D721Med (cell line): ENCODE measurements around the gene KBTBD12.

ENCODE experiments used
- DNase-seq: peaks from one replicate; pipeline ENCODE4 v3.0.0; 2011; ENCODE audit warnings: low spot score; ENCODE audit not compliant: insufficient read length
- FAIRE-seq: peaks from 2 replicates; lab custom pipeline; 2011; peaks lifted over from hg19 to GRCh38; lab: Jason Lieb, UNC
- TF ChIP-seq, protein P1 (sequence below): IDR thresholded peaks from 2 replicates; pipeline ENCODE4 v1.5.1; 2012; ENCODE audit warnings: mild to moderate bottlenecking, control low read depth; ENCODE audit not compliant: insufficient read depth; ENCODE audit errors: missing control alignments

Gene KBTBD12

DNA sequence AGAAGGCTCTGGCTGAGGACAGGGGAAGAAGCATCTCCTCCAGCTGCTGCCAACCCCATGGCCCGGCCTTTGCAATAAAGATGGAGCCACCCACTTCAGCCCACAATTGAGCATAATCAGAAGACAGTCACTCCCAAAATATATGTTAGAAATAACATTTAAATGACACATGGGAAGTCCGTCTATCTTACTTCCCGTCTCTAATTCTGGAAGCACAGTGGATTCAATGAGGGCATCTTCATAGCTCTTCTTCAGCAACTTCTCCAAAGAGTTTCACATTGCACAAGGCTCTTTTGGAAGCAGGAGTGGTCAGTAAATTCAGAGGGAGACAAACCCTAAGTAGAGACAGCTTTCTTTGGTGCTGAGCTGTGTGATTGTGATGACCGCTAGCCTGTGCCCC, 70.2 kb downstream of the KBTBD12 start:
- FAIRE-seq (no peak), DNase-seq (no peak)
- TF ChIP-seq, protein P1, sequence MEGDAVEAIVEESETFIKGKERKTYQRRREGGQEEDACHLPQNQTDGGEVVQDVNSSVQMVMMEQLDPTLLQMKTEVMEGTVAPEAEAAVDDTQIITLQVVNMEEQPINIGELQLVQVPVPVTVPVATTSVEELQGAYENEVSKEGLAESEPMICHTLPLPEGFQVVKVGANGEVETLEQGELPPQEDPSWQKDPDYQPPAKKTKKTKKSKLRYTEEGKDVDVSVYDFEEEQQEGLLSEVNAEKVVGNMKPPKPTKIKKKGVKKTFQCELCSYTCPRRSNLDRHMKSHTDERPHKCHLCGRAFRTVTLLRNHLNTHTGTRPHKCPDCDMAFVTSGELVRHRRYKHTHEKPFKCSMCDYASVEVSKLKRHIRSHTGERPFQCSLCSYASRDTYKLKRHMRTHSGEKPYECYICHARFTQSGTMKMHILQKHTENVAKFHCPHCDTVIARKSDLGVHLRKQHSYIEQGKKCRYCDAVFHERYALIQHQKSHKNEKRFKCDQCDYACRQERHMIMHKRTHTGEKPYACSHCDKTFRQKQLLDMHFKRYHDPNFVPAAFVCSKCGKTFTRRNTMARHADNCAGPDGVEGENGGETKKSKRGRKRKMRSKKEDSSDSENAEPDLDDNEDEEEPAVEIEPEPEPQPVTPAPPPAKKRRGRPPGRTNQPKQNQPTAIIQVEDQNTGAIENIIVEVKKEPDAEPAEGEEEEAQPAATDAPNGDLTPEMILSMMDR, result no peak

DNA sequence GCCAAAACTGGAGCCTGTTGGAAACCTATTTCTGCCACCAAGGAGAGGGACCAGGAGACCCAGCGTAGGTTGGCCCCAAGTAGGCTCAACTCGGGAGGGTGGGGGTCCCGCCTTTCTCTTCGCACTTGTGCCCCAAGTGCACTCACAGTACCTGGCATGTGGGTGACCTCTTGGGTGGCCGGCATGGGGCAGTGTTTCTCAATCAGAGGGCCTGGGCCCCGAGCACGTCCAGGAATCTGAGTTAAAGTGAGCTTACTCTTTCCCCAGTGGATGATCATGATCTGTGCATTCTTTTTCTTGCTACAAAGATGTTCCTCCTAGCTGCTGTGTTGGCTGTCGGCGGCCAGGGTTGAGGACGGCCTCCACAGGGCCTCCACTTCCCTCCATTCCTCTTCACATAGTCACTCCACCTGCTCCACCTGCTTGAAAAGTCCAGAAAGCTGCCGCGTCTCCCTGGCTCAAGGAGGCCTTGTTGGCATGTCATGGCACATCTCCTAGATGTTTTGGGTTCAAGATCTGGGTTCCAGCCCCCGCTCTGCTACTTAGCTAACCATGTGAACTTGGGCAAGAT, 70.7 kb downstream of the KBTBD12 start:
- DNase-seq (no peak), FAIRE-seq (no peak)
- TF ChIP-seq, protein P1, result no peak

DNA sequence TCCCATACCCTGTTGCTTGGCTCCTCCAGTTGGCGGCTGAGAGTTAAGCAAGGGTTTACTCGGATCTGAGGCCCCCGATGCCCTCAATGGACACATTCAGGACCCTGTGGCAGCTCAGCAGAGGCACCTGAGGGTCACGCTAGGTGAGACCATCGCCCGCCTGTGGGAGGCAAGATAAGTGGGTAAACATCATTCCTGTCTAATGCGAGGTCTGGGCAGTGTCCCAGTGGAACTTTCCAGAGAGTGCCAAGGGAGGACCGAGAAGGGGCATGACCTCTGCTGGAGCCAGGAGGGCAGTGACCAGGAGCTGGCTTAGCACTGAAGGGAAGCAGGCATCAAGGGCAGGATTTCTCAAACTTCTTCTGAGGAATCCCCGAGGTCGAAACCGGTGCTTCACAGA, 71.8 kb downstream of the KBTBD12 start:
- TF ChIP-seq, protein P1, result no peak
- no peak for DNase-seq
- FAIRE-seq, result no peak

DNA sequence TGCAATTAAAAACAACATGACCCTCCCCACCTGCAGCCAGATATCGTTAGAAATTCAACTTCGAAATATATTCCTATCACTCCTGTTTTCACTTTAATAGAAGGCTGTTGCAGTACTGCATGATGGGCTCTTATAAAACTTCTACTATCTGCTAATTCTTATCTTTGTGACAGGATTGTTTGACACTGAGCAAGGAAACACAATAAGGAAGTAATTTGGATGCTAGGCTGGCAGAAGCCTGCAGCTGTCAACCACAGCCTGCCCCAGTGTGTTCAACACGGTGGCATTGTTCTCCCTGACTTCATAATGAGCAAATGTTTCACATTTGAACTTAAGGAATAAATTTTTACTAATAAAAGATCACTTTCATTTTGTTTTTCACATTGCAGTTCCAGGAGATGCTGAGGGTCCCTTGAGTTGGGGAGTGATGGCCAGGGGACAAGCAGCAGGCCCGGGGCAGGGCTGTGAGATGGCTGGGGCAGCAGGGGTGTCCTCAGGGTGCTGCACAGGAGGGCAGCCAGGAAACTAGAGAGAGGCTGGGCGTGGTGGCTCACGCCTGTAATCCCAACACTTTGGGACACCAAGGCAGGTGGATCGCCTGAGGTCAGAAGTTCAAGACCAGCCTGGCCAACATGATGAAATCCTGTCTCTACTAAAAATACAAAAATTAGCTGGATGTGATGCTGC, 72.4 kb downstream of the KBTBD12 start:
- TF ChIP-seq, protein P1, result no peak
- FAIRE-seq (no peak), DNase-seq (no peak)

DNA sequence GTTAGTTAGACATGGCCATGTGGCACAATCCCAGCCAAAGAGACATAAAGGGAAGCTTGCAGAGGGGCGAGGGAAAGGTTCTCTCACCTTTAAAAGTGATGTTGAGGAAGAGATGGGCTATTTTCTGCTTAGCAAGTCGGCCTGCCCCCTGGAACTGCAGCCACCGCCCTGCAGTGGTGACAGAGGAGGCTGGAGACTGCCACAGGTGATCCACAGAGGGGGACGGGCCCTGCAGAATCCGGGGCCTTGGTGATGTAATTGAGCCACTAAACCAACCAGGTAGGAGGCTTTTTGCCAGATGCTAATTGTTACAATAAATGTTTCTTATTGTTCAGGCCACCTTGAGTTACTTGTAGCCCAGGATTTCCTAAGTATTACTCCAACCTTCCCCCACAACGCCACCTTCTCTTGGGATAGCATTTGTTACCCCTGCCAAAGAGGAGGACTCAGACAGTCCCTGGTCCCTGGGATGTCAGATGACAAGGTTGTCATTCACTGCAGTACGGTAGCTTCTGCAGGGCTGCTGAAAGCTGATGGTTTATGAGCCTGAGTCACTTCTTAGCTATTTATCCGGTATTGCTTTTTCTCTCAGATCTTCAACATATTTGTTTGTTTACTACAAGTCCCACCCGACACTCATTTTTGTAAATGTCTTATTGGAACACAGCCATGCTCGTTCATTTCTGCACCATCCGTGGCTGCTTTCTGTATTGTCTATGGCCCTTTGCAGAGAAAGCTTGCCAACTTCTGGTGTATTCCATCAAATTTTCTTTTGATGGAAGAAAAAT, 73.9 kb downstream of the KBTBD12 start:
- TF ChIP-seq, protein P1, result no peak
- DNase-seq (no peak), FAIRE-seq (no peak)

DNA sequence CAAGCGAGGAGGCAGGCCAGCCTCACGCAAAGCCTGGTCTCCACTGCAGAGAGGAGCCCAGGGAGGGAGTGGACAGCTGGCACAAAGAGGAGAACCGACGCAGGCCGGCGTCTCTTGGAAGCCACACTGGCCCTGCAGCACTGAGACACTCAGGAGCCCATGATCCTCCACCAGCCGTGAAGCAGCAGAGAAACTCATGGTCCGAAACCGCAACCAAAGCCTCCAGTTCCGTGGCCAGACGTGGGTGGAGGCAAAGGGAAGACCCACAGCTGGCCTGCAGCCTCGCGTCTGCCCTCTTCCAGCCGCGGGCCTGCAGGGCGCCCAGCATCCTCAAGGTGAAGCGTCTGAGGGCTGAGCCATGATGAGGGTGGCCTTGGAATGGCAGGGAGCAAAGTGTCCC, 75.0 kb downstream of the KBTBD12 start:
- TF ChIP-seq, protein P1, result no peak

DNA sequence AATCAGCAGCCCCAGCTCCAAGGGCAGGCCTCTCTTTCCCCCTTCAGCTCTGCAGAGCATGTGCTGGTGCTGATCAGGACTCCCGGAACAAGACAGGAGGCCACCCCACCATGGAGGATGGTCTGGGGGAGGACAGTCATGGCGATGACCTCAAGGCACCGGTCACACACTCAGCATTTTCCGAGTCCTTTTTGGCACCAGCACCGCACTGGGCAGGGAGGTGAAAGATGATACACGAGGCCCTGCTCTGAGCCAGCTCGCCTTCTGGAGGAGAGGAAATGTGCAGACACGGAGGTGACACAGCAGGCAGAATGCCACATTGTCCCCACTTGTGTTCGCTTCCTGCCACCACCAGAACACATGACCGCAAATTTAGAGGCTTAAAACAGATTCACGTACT, 75.4 kb downstream of the KBTBD12 start:
- no peak for FAIRE-seq
- TF ChIP-seq, protein P1, result no peak
- DNase-seq, result no peak

More for the DNA sequence above, 75.0 kb downstream of the KBTBD12 start:
- DNase-seq (no peak), FAIRE-seq (no peak)
